ENCODE results near the gene GSTM5. TPM values are rescaled to one million over a fixed set of nuclear protein-coding genes. Genes with fewer than 3 reads are reported as not detected.
"Not testable (repeated sequence)": the region's sequence is repeated elsewhere in the genome, so short reads cannot be mapped to it uniquely, and the experiment has no call there.

The GSTM5 gene
- polyA plus RNA-seq, 1 donor = 7.2 TPM

GRCh38 chr1:109694400-109694799 lies 17.7 kb upstream of the GSTM5 start:
- not testable (repeated sequence) for H3K36me3 ChIP-seq (ENCODE audit: control insufficient read depth, insufficient read depth, low read length); DNase-seq
- WGBS (ENCODE audit: insufficient coverage, low lambda C conversion rate) = no CpG with 5 or more reads among the region's 5 CpGs

GRCh38 chr1:109695138-109695537 lies 16.9 kb upstream of the GSTM5 start:
- H3K4me3 ChIP-seq (ENCODE audit: low read length); DNase-seq; H3K27me3 ChIP-seq (ENCODE audit: control insufficient read depth, insufficient read depth, low read length); H3K4me1 ChIP-seq (ENCODE audit: control insufficient read depth, insufficient read depth, low read length); H3K36me3 ChIP-seq (ENCODE audit: control insufficient read depth, insufficient read depth, low read length); H3K27ac ChIP-seq (ENCODE audit: low read length); H3K9me3 ChIP-seq (ENCODE audit: control insufficient read depth, low read depth, low read length): not testable (repeated sequence)
- no CpG with 5 or more reads among the region's 3 CpGs for WGBS (ENCODE audit: insufficient coverage, low lambda C conversion rate)

More at GRCh38 chr1:109694400-109694799, 17.7 kb upstream of the GSTM5 start:
- not testable (repeated sequence) for H3K9me3 ChIP-seq (ENCODE audit: control insufficient read depth, low read depth, low read length); H3K27me3 ChIP-seq (ENCODE audit: control insufficient read depth, insufficient read depth, low read length); H3K4me1 ChIP-seq (ENCODE audit: control insufficient read depth, insufficient read depth, low read length); H3K27ac ChIP-seq (ENCODE audit: low read length); H3K4me3 ChIP-seq (ENCODE audit: low read length)

GRCh38 chr1:109697066-109697465 lies 15.0 kb upstream of the GSTM5 start:
- H3K27me3 ChIP-seq (ENCODE audit: control insufficient read depth, insufficient read depth, low read length) = no peaks in the 10 kb centered on the region
- no peak for DNase-seq
- H3K4me3 ChIP-seq (ENCODE audit: low read length) = no peak overlapping the region
- WGBS (ENCODE audit: insufficient coverage, low lambda C conversion rate) = no CpG with 5 or more reads among the region's 4 CpGs
- H3K4me1 ChIP-seq (ENCODE audit: control insufficient read depth, insufficient read depth, low read length) = no peaks in the 10 kb centered on the region
- no peak overlapping the region for H3K27ac ChIP-seq (ENCODE audit: low read length)
- no peaks in the 10 kb centered on the region for H3K9me3 ChIP-seq (ENCODE audit: control insufficient read depth, low read depth, low read length)
- H3K36me3 ChIP-seq (ENCODE audit: control insufficient read depth, insufficient read depth, low read length) = no peaks in the 10 kb centered on the region

- WGBS (ENCODE audit: insufficient coverage, low lambda C conversion rate) = no CpG with 5 or more reads among the region's 4 CpGs
- not testable (repeated sequence) for H3K27ac ChIP-seq (ENCODE audit: low read length); H3K9me3 ChIP-seq (ENCODE audit: control insufficient read depth, low read depth, low read length); H3K4me1 ChIP-seq (ENCODE audit: control insufficient read depth, insufficient read depth, low read length); H3K36me3 ChIP-seq (ENCODE audit: control insufficient read depth, insufficient read depth, low read length); H3K27me3 ChIP-seq (ENCODE audit: control insufficient read depth, insufficient read depth, low read length); H3K4me3 ChIP-seq (ENCODE audit: low read length); DNase-seq
Measured at GRCh38 chr1:109697861-109698260, 14.2 kb upstream of the GSTM5 start.

- H3K27me3 ChIP-seq (ENCODE audit: control insufficient read depth, insufficient read depth, low read length); H3K4me1 ChIP-seq (ENCODE audit: control insufficient read depth, insufficient read depth, low read length); DNase-seq; H3K36me3 ChIP-seq (ENCODE audit: control insufficient read depth, insufficient read depth, low read length); H3K4me3 ChIP-seq (ENCODE audit: low read length); H3K9me3 ChIP-seq (ENCODE audit: control insufficient read depth, low read depth, low read length); H3K27ac ChIP-seq (ENCODE audit: low read length): not testable (repeated sequence)
- no CpG with 5 or more reads among the region's 3 CpGs for WGBS (ENCODE audit: insufficient coverage, low lambda C conversion rate)
Measured at GRCh38 chr1:109702940-109703339, 9.1 kb upstream of the GSTM5 start.

- H3K4me1 ChIP-seq (ENCODE audit: control insufficient read depth, insufficient read depth, low read length) = peaks cover 7% of the 10 kb centered on the region
- no peaks in the 10 kb centered on the region for H3K36me3 ChIP-seq (ENCODE audit: control insufficient read depth, insufficient read depth, low read length)
- H3K27ac ChIP-seq (ENCODE audit: low read length) = no peak overlapping the region
- H3K27me3 ChIP-seq (ENCODE audit: control insufficient read depth, insufficient read depth, low read length) = no peaks in the 10 kb centered on the region
- H3K4me3 ChIP-seq (ENCODE audit: low read length) = no peak overlapping the region
- 53% methylated on average over 3 of the region's 8 CpGs for WGBS (ENCODE audit: insufficient coverage, low lambda C conversion rate)
- no peaks in the 10 kb centered on the region for H3K9me3 ChIP-seq (ENCODE audit: control insufficient read depth, low read depth, low read length)
- DNase-seq = peak in 1 of 2 donors; percentile 3
Measured at GRCh38 chr1:109704173-109704572, 7.9 kb upstream of the GSTM5 start.

GRCh38 chr1:109705411-109705810 lies 6.6 kb upstream of the GSTM5 start:
- H3K9me3 ChIP-seq (ENCODE audit: control insufficient read depth, low read depth, low read length) = peaks cover 3% of the 10 kb centered on the region
- WGBS (ENCODE audit: insufficient coverage, low lambda C conversion rate) = no CpG with 5 or more reads among the region's 4 CpGs
- no peaks in the 10 kb centered on the region for H3K36me3 ChIP-seq (ENCODE audit: control insufficient read depth, insufficient read depth, low read length)
- H3K27me3 ChIP-seq (ENCODE audit: control insufficient read depth, insufficient read depth, low read length) = no peaks in the 10 kb centered on the region
- no peak overlapping the region for H3K27ac ChIP-seq (ENCODE audit: low read length)
- DNase-seq = no peak
- H3K4me3 ChIP-seq (ENCODE audit: low read length) = no peak overlapping the region
- peaks cover 7% of the 10 kb centered on the region for H3K4me1 ChIP-seq (ENCODE audit: control insufficient read depth, insufficient read depth, low read length)

GRCh38 chr1:109708949-109709348 lies 3.1 kb upstream of the GSTM5 start:
- H3K27ac ChIP-seq (ENCODE audit: low read length); H3K36me3 ChIP-seq (ENCODE audit: control insufficient read depth, insufficient read depth, low read length); H3K4me1 ChIP-seq (ENCODE audit: control insufficient read depth, insufficient read depth, low read length); H3K9me3 ChIP-seq (ENCODE audit: control insufficient read depth, low read depth, low read length); H3K27me3 ChIP-seq (ENCODE audit: control insufficient read depth, insufficient read depth, low read length); H3K4me3 ChIP-seq (ENCODE audit: low read length); DNase-seq: not testable (repeated sequence)
- 75% methylated on average over 2 of the region's 4 CpGs for WGBS (ENCODE audit: insufficient coverage, low lambda C conversion rate)

- not testable (repeated sequence) for H3K4me1 ChIP-seq (ENCODE audit: control insufficient read depth, insufficient read depth, low read length); H3K9me3 ChIP-seq (ENCODE audit: control insufficient read depth, low read depth, low read length); H3K4me3 ChIP-seq (ENCODE audit: low read length); H3K27me3 ChIP-seq (ENCODE audit: control insufficient read depth, insufficient read depth, low read length); H3K36me3 ChIP-seq (ENCODE audit: control insufficient read depth, insufficient read depth, low read length); H3K27ac ChIP-seq (ENCODE audit: low read length); DNase-seq
Measured at GRCh38 chr1:109709822-109710221, 2.2 kb upstream of the GSTM5 start.

- DNase-seq = no peak
Measured at GRCh38 chr1:109712321-109712864, 342 bp downstream of the GSTM5 start.

GRCh38 chr1:109713636-109714035 lies 1.6 kb downstream of the GSTM5 start:
- no peak overlapping the region for H3K4me3 ChIP-seq (ENCODE audit: low read length)
- no CpG with 5 or more reads among the region's 5 CpGs for WGBS (ENCODE audit: insufficient coverage, low lambda C conversion rate)
- H3K27me3 ChIP-seq (ENCODE audit: control insufficient read depth, insufficient read depth, low read length) = no peaks in the 10 kb centered on the region
- DNase-seq = peak in 1 of 2 donors; percentile 1
- H3K9me3 ChIP-seq (ENCODE audit: control insufficient read depth, low read depth, low read length) = peaks cover 3% of the 10 kb centered on the region
- no peak overlapping the region for H3K27ac ChIP-seq (ENCODE audit: low read length)
- no peaks in the 10 kb centered on the region for H3K4me1 ChIP-seq (ENCODE audit: control insufficient read depth, insufficient read depth, low read length)
- H3K36me3 ChIP-seq (ENCODE audit: control insufficient read depth, insufficient read depth, low read length) = no peaks in the 10 kb centered on the region

More at GRCh38 chr1:109712321-109712864, 342 bp downstream of the GSTM5 start:
- Histone ChIP-seq H3K4me1 (ENCODE audit: control insufficient read depth, insufficient read depth, low read length) (no peaks in the 10 kb centered on the region), H3K27me3 (ENCODE audit: control insufficient read depth, insufficient read depth, low read length) (no peaks in the 10 kb centered on the region), H3K9me3 (ENCODE audit: control insufficient read depth, low read depth, low read length) (peaks cover 3% of the 10 kb centered on the region), H3K36me3 (ENCODE audit: control insufficient read depth, insufficient read depth, low read length) (no peaks in the 10 kb centered on the region), H3K4me3 (ENCODE audit: low read length) (peak overlapping the region; percentile 39), H3K27ac (ENCODE audit: low read length) (no peak overlapping the region)
- no CpG with 5 or more reads among the region's 22 CpGs for WGBS (ENCODE audit: insufficient coverage, low lambda C conversion rate)
